GM12872 (cell line): ENCODE measurements around the gene HOXA1.

ENCODE experiments used
- TF ChIP-seq, protein P1 (sequence below): IDR thresholded peaks from 3 replicates; pipeline ENCODE4 v1.5.1; 2011; ENCODE audit warnings: low read depth, mild to moderate bottlenecking, low read length, moderate library complexity; ENCODE audit not compliant: insufficient read depth

Gene HOXA1

GRCh38 chr7:27112955-27113949 lies 17.5 kb upstream of the HOXA1 start:
- TF ChIP-seq, protein P1, sequence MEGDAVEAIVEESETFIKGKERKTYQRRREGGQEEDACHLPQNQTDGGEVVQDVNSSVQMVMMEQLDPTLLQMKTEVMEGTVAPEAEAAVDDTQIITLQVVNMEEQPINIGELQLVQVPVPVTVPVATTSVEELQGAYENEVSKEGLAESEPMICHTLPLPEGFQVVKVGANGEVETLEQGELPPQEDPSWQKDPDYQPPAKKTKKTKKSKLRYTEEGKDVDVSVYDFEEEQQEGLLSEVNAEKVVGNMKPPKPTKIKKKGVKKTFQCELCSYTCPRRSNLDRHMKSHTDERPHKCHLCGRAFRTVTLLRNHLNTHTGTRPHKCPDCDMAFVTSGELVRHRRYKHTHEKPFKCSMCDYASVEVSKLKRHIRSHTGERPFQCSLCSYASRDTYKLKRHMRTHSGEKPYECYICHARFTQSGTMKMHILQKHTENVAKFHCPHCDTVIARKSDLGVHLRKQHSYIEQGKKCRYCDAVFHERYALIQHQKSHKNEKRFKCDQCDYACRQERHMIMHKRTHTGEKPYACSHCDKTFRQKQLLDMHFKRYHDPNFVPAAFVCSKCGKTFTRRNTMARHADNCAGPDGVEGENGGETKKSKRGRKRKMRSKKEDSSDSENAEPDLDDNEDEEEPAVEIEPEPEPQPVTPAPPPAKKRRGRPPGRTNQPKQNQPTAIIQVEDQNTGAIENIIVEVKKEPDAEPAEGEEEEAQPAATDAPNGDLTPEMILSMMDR = no peak

DNA sequence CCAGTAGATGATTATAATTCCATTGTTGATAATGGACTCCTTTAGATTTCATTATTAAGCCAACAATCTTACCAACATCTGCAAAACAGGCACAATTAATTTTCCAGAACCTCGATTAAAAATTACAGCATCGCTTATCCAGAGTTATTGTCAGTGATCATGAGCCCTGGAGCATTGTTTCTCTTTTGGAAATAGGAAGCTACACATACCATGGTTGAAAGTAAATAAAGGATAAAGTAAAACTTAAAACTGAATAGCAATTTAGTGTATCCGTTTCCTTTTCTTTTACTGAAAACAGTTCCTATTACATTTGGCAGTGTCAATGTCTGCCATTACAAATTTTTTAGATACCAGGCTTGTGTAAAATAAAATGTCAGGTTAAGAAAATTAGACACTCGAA lies 16.6 kb upstream of the HOXA1 start:
- TF ChIP-seq, protein P1 = no peak

GRCh38 chr7:27111751-27112277 lies 16.0 kb upstream of the HOXA1 start:
- TF ChIP-seq, protein P1 = no peak

- TF ChIP-seq, protein P1 = no peak
These were observed 15.4 kb upstream of the HOXA1 start for GRCh38 chr7:27111042-27111750.

DNA sequence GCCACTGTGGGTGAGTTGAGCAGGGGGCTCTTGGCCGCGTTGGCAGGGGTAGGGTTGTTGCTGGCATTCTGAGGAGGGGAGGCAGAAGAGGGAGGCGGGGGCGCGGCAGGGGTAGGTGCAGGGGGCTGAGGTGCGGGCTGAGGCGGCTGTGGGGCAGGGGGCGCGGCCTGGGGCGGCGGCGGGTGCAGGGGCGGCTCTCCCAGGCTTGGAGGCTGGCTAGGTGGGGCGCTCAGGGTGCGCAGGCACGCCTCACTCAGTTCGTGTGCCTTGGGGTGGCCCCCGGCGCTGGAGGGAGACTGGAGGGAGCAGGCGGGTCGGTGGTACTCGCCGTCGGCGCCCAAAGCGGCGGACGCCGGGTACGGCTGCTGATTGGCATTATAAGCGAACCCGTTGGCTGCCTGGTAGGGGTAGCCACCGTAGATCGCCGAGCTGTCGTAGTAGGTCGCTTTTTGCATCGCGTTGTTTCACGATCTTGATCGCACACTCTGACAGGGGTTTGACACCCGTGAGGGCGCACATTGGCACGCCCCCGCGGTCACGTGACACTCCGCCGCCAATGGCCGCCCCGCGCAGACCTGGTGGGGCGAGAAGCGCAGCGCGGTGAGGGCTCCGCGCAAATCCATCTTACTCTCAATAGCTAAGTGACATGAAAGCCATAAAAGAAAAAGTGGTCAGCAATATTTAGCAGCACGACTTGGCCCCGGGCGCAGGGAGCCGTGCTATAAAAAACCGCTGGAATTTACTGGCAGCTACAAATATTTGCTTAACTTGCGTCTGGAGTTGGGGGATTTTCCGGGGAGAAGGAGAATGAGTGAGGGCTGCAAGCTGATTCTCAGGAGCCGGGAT lies 14.6 kb upstream of the HOXA1 start:
- TF ChIP-seq, protein P1 = no peak

- TF ChIP-seq, protein P1 = no peak
These were observed 13.8 kb upstream of the HOXA1 start for GRCh38 chr7:27109466-27110185.
